Thoracic aorta (tissue), 2 donors: ENCODE measurements around the gene ZBED4. TPM values are rescaled to one million over a fixed set of nuclear protein-coding genes. Genes with fewer than 3 reads are reported as not detected.

Experiments used
- ATAC-seq: fragments of 150-250 bp; one replicate; pipeline ENCODE4 v1.8.0; 2017; ENCODE audit warnings: low read depth; ENCODE audit not compliant: insufficient number of reproducible peaks, low FRiP score
- DNase-seq: peaks from one replicate; pipeline ENCODE4 v3.0.0-alpha.2; 2020; ENCODE audit warnings: low spot score
- H3K27ac ChIP-seq, 2 donors: fragments of 200-600 bp; sonication (generic); 1 replicate in 1 of 2; 2 replicates in 1 of 2; pipeline ENCODE4 v1.5.1; 2016; ENCODE audit warnings: mild to moderate bottlenecking in 2 of 2, moderate library complexity in 2 of 2
- H3K27me3 ChIP-seq: fragments of 200-600 bp; sonication (generic); replicated peaks from 2 replicates; pipeline ENCODE4 v1.6.0; 2016; ENCODE audit warnings: mild to moderate bottlenecking; ENCODE audit not compliant: insufficient read depth
- H3K36me3 ChIP-seq: fragments of 200-600 bp; sonication (generic); one replicate; pipeline ENCODE4 v1.5.1; 2016
- H3K4me1 ChIP-seq, 2 donors: fragments of 200-600 bp; sonication (generic); 1 replicate in 1 of 2; 2 replicates in 1 of 2; pipeline versions ENCODE4 v1.5.1 to v1.6.0; 2016; ENCODE audit warnings: low read depth in 2 of 2, mild to moderate bottlenecking in 1 of 2; ENCODE audit not compliant: control insufficient read depth in 1 of 2
- H3K4me3 ChIP-seq: fragments of 200-600 bp; sonication (generic); 2 replicates; pipeline ENCODE4 v1.5.1; 2016; ENCODE audit warnings: mild to moderate bottlenecking
- H3K9me3 ChIP-seq: fragments of 200-600 bp; sonication (generic); 2 replicates; pipeline ENCODE4 v1.5.1; 2016
- CTCF ChIP-seq: fragments of 200-600 bp; sonication (generic); IDR thresholded peaks from one replicate; pipeline ENCODE4 v1.5.1; 2019; ENCODE audit warnings: antibody characterized with exemption
- total RNA-seq, 2 donors: library from RNA; depleted of rRNA; stranded (reverse); fragments of >200 nt; gene quantifications; one replicate each; pipeline versions ENCODE4 v1.1.0 to v1.2.3, GENCODE V29; 2016

The ZBED4 gene
- total RNA-seq, 2 donors from 2014 or later = 9.2 to 15.1 TPM

- Histone ChIP-seq H3K4me3 (no peak overlapping the region), H3K27me3 (no peaks in the 10 kb centered on the region), H3K36me3 (peaks cover 29% of the 10 kb centered on the region), H3K27ac (no peak overlapping the region), H3K4me1 (peaks cover 22 to 55% of the 10 kb centered on the region in 2 donors), H3K9me3 (no peaks in the 10 kb centered on the region)
- no peak for TF ChIP-seq CTCF
- no peak for ATAC-seq
- no peak for DNase-seq
Measured at GRCh38 chr22:49824936-49825335, 28.7 kb upstream of the ZBED4 start.

- ATAC-seq (no peak), DNase-seq (no peak)
- H3K9me3 ChIP-seq = no peaks in the 10 kb centered on the region
- TF ChIP-seq CTCF = no peak
- H3K4me3 ChIP-seq = peak overlapping the region; percentile 82
- H3K4me1 ChIP-seq = peaks cover 22 to 50% of the 10 kb centered on the region in 2 donors
- H3K27me3 ChIP-seq = no peaks in the 10 kb centered on the region
- H3K27ac ChIP-seq = no peak overlapping the region
- H3K36me3 ChIP-seq = peaks cover 24% of the 10 kb centered on the region
Measured at GRCh38 chr22:49825436-49825835, 28.2 kb upstream of the ZBED4 start.

- no peaks in the 10 kb centered on the region for H3K27me3 ChIP-seq
- no peak for ATAC-seq
- no peak for DNase-seq
- peak overlapping the region; percentile 82 for H3K4me3 ChIP-seq
- no peak for TF ChIP-seq CTCF
- H3K27ac ChIP-seq = peak overlapping the region; percentile 42 to 72
- H3K9me3 ChIP-seq = no peaks in the 10 kb centered on the region
- H3K4me1 ChIP-seq = peaks cover 22 to 44% of the 10 kb centered on the region in 2 donors
- H3K36me3 ChIP-seq = peaks cover 21% of the 10 kb centered on the region
Measured at GRCh38 chr22:49825944-49826602, 27.6 kb upstream of the ZBED4 start.

- H3K36me3 ChIP-seq = peaks cover 18% of the 10 kb centered on the region
- no peak for DNase-seq
- no peak for TF ChIP-seq CTCF
- no peaks in the 10 kb centered on the region for H3K27me3 ChIP-seq
- H3K4me1 ChIP-seq = peaks cover 22 to 37% of the 10 kb centered on the region in 2 donors
- no peaks in the 10 kb centered on the region for H3K9me3 ChIP-seq
- peak overlapping the region; percentile 82 for H3K4me3 ChIP-seq
- peak overlapping the region; percentile 42 to 72 for H3K27ac ChIP-seq
- peak; percentile 38 for ATAC-seq
Measured at GRCh38 chr22:49826603-49827270, 26.9 kb upstream of the ZBED4 start.

GRCh38 chr22:49827271-49827852, 26.3 kb upstream of the ZBED4 start:
- ATAC-seq (peak; percentile 34), DNase-seq (no peak)
- peaks cover 22 to 33% of the 10 kb centered on the region in 2 donors for H3K4me1 ChIP-seq
- H3K27me3 ChIP-seq = no peaks in the 10 kb centered on the region
- H3K9me3 ChIP-seq = no peaks in the 10 kb centered on the region
- peak overlapping the region; percentile 82 for H3K4me3 ChIP-seq
- H3K27ac ChIP-seq = peak overlapping the region; percentile 42 to 72
- peaks cover 16% of the 10 kb centered on the region for H3K36me3 ChIP-seq
- no peak for TF ChIP-seq CTCF
